Stomach (tissue), 9 donors: ENCODE results near the gene AKAP8L. TPM values are rescaled to one million over a fixed set of nuclear protein-coding genes. Genes with fewer than 3 reads are reported as not detected.
"Not testable (repeated sequence)": the region's sequence is repeated elsewhere in the genome, so short reads cannot be mapped to it uniquely, and the experiment has no call there.

Source experiments
- DNase-seq, 2 donors: peaks; one replicate each; pipeline versions ENCODE4 v3.0.0 to v3.0.0-alpha.2; 2013 to 2019
- H3K27ac ChIP-seq, 5 donors: fragments of 200-600 bp in 4 of 5; sonication (generic) in 4 of 5; one replicate each; pipeline ENCODE4 v1.5.1; 2013 to 2019; ENCODE audit warnings: mild to moderate bottlenecking in 1 of 5, moderate library complexity in 1 of 5
- H3K27me3 ChIP-seq, 3 donors: fragments of 200-600 bp; sonication (generic); one replicate each; pipeline ENCODE4 v1.5.1; 2017 to 2019; ENCODE audit warnings: mixed run types in 1 of 3
- H3K36me3 ChIP-seq, 4 donors: fragments of 200-600 bp; sonication (generic); 1 replicate in 3 of 4; 2 replicates in 1 of 4; pipeline ENCODE4 v1.5.1; 2016 to 2019
- H3K4me1 ChIP-seq, 4 donors: fragments of 200-600 bp; sonication (generic); one replicate each; pipeline ENCODE4 v1.5.1; 2016 to 2019
- H3K4me3 ChIP-seq, 4 donors: fragments of 200-600 bp; sonication (generic) in 3 of 4; one replicate each; pipeline ENCODE4 v1.5.1; 2016 to 2019; ENCODE audit warnings: mild to moderate bottlenecking in 1 of 4
- H3K9me3 ChIP-seq, 4 donors: fragments of 200-600 bp; sonication (generic); one replicate each; pipeline ENCODE4 v1.5.1; 2016 to 2019
- EP300 ChIP-seq: sonication (generic); formaldehyde crosslinking; IDR thresholded peaks from one replicate; pipeline ENCODE4 v1.6.1; 2017; ENCODE audit warnings: antibody characterized with exemption
- POLR2A ChIP-seq, 4 donors: fragments of 450-650 bp; IDR thresholded peaks; one replicate each; pipeline ENCODE4 v1.6.1; 2016; ENCODE audit warnings: antibody characterized with exemption in 4 of 4, control low read depth in 2 of 4, mild to moderate bottlenecking in 1 of 4, moderate library complexity in 1 of 4
- POLR2AphosphoS5 ChIP-seq, 3 donors: sonication (generic); formaldehyde crosslinking; IDR thresholded peaks; one replicate each; pipeline ENCODE4 v1.6.1; 2016; ENCODE audit warnings: antibody characterized with exemption in 3 of 3
- WGBS, 5 donors: extraction: QIAGEN DNeasy Blood & Tissue Kit in 3 of 5; methylation state at CpG; one replicate each; pipeline versions ENCODE4 v1.1.5 to v1.1.7; 2013 to 2018; 5-methylcytosine and 5-hydroxymethylcytosine counted together
- intact Hi-C: fragments of 100-400 bp; cut with DNase I; formaldehyde crosslinking; loops from one replicate; pipeline ENCODE4 v1.15.1; 2023; ENCODE audit warnings: low total_unique reads
- polyA plus RNA-seq, 3 donors: library from polyadenylated mRNA; stranded (reverse); fragments of 200-250 nt; gene quantifications; one replicate each; pipeline ENCODE4 v1.2.3, GENCODE V29; 2013
- total RNA-seq, 5 donors: library from RNA; depleted of rRNA; stranded (reverse); fragments of >200 nt; gene quantifications; one replicate each; pipeline versions ENCODE4 v1.1.0 to v1.2.3, GENCODE V29; 2014 to 2016
- TF ChIP-seq, protein P1 (sequence below), 7 experiments: fragments of 450-650 bp in 4 of 7; fragments of 200-600 bp in 3 of 7; sonication (generic) in 3 of 7; IDR thresholded peaks; one replicate each; pipeline ENCODE4 v1.5.1; 2016 to 2019; ENCODE audit warnings: antibody characterized with exemption in 7 of 7, control low read depth in 2 of 7, mild to moderate bottlenecking in 1 of 7
- donor health status: healthy with polysubstance abuse.
- donor health status: Bipolar disorder and iron deficiency.
- donor health status: healthy.

Gene AKAP8L
- total and polyA plus RNA-seq, 8 donors = 67.8 to 320 (median 91.6) TPM

DNA sequence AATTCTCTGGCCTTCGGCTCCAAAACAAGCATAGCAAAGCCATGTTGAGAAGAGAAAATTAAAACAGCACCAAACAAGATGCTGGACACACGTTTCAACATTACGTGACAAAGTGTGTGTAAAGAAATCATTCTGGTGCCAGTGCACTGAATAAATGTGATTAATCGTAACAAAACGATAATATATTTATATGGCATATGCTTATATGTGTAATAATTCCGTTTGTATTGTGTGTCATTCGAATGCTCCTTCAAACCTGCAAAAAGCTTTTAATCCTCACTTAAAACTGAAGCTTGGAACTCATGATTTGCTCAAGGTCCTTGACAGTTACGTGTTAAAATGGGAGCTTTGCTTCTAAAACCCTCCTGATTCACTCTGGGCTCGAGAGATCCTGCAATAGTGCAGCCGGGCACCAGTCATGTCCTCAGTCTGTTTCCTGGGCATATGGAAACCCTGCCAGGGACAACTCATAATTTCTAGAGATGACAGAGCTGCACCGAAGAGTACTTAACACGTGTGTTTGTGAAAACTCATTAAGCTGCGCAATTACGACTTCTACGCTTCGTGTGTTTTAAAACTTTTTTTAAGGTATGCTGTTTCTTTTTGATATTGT lies 731 bp upstream of the AKAP8L start:
- no peak for TF ChIP-seq POLR2A (IDR thresholded peaks at IDR 0.05)
- TF ChIP-seq POLR2AphosphoS5 (IDR thresholded peaks at IDR 0.05) = no peak
- TF ChIP-seq, protein P1, sequence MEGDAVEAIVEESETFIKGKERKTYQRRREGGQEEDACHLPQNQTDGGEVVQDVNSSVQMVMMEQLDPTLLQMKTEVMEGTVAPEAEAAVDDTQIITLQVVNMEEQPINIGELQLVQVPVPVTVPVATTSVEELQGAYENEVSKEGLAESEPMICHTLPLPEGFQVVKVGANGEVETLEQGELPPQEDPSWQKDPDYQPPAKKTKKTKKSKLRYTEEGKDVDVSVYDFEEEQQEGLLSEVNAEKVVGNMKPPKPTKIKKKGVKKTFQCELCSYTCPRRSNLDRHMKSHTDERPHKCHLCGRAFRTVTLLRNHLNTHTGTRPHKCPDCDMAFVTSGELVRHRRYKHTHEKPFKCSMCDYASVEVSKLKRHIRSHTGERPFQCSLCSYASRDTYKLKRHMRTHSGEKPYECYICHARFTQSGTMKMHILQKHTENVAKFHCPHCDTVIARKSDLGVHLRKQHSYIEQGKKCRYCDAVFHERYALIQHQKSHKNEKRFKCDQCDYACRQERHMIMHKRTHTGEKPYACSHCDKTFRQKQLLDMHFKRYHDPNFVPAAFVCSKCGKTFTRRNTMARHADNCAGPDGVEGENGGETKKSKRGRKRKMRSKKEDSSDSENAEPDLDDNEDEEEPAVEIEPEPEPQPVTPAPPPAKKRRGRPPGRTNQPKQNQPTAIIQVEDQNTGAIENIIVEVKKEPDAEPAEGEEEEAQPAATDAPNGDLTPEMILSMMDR (IDR thresholded peaks at IDR 0.05) = no peak
- TF ChIP-seq EP300 = no peak
- Histone ChIP-seq H3K9me3 (peaks cover 0 to 7% (median 0%) of the 10 kb centered on the region in 4 donors), H3K27me3 (no peaks in the 10 kb centered on the region), H3K27ac (peak overlapping the region in 4 of 5 donors; percentile 88 to 94 (median 92)), H3K4me1 (peaks cover 43 to 72% (median 65%) of the 10 kb centered on the region in 4 donors), H3K36me3 (peaks cover 22 to 39% (median 30%) of the 10 kb centered on the region in 4 donors), H3K4me3 (peak overlapping the region; percentile 80 to 99 (median 98))
- intact Hi-C loops = loop anchor here (5.0 kb wide), 1 partner anchor 42 kb away; the partner anchor contains the start of gene AKAP8
- no peak for DNase-seq
- 28 to 33% (median 29%) methylated on average over 16 of the region's 16 CpGs for WGBS, 5 donors

DNA sequence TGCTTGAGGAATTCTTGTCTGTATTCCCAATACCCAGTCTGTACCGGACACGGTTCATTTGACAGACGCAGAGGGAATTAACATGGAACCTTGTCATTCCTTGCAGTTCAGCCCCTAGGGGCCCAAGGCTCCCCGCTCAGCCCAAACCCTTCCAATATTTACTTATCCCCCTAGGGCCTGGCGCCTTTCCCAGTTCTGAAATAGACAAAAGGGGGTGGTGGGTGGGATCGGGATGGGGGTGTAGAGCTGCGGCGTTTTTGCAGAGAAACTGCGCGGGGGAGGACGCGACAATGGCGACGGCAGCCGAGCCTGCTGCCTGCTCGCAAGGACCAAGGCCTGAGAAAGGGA lies 583 bp downstream of the AKAP8L start:
- Histone ChIP-seq H3K36me3 (peaks cover 9 to 26% (median 16%) of the 10 kb centered on the region in 4 donors), H3K27me3 (no peaks in the 10 kb centered on the region), H3K27ac (peak overlapping the region; percentile 88 to 94 (median 92)), H3K4me1 (peaks cover 56 to 85% (median 78%) of the 10 kb centered on the region in 4 donors), H3K4me3 (peak overlapping the region; percentile 80 to 99 (median 98)), H3K9me3 (peaks cover 0 to 2% (median 0%) of the 10 kb centered on the region in 4 donors)
- WGBS, 5 donors = 1 to 3% (median 1%) methylated on average over 16 of the region's 16 CpGs
- intact Hi-C loops = loop anchor here (5.0 kb wide), 1 partner anchor 41 kb away; the partner anchor contains the start of gene AKAP8
- TF ChIP-seq POLR2A (IDR thresholded peaks at IDR 0.05) (no peak), EP300 (no peak), POLR2AphosphoS5 (IDR thresholded peaks at IDR 0.05) (no peak)
- TF ChIP-seq, protein P1 (IDR thresholded peaks at IDR 0.05) = no peak
- DNase-seq = peak in 1 of 2 donors; percentile 66

GRCh38 chr19:15417699-15418098 lies 1.1 kb downstream of the AKAP8L start:
- peak overlapping the region; percentile 80 to 99 (median 98) for H3K4me3 ChIP-seq
- TF ChIP-seq POLR2AphosphoS5 (IDR thresholded peaks at IDR 0.05) = no peak
- TF ChIP-seq, protein P1 (IDR thresholded peaks at IDR 0.05) = no peak
- no peak for TF ChIP-seq POLR2A (IDR thresholded peaks at IDR 0.05)
- TF ChIP-seq EP300 = no peak
- peak in 1 of 2 donors; percentile 63 for DNase-seq
- H3K36me3 ChIP-seq = peaks cover 4 to 21% (median 11%) of the 10 kb centered on the region in 4 donors
- peak overlapping the region; percentile 88 to 94 (median 92) for H3K27ac ChIP-seq
- no peaks in the 10 kb centered on the region for H3K9me3 ChIP-seq
- intact Hi-C loops = loop anchor here (5.0 kb wide), 1 partner anchor 40 kb away; the partner anchor contains the start of gene AKAP8
- no peaks in the 10 kb centered on the region for H3K27me3 ChIP-seq
- 2 to 7% (median 4%) methylated on average over 9 of the region's 9 CpGs for WGBS, 5 donors
- peaks cover 59 to 87% (median 82%) of the 10 kb centered on the region in 4 donors for H3K4me1 ChIP-seq

DNA sequence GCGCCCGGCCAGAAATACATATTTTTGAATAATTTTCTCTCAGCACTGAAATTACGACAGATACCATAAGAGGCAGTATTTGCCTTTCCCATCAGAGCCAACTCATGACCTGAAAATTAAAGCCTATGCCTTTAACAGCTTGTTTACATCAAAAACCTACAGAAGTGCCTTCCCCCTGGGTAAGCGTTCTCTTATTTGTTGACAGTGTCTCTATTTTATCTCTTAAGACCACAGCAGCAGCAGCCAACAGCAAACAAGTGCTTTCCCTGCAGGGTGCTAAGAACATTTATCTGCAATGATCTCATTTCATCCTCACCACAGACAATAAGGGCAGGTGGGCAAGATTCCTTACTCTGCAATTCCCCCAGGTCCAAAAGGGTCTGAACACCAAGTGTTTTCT lies 6.0 kb downstream of the AKAP8L start:
- peak overlapping the region in 3 of 5 donors; percentile 27 to 50 (median 41) for H3K27ac ChIP-seq
- no peak for TF ChIP-seq EP300
- H3K4me3 ChIP-seq = peak overlapping the region in 1 of 4 donors; percentile 9
- H3K27me3 ChIP-seq = no peaks in the 10 kb centered on the region
- DNase-seq = no peak
- WGBS, 5 donors = 53 to 64% (median 60%) methylated on average over 4 of the region's 4 CpGs
- intact Hi-C loops = no loop called here
- H3K4me1 ChIP-seq = peaks cover 54 to 97% (median 75%) of the 10 kb centered on the region in 4 donors
- peaks cover 12 to 41% (median 23%) of the 10 kb centered on the region in 4 donors for H3K36me3 ChIP-seq
- H3K9me3 ChIP-seq = no peaks in the 10 kb centered on the region

DNA sequence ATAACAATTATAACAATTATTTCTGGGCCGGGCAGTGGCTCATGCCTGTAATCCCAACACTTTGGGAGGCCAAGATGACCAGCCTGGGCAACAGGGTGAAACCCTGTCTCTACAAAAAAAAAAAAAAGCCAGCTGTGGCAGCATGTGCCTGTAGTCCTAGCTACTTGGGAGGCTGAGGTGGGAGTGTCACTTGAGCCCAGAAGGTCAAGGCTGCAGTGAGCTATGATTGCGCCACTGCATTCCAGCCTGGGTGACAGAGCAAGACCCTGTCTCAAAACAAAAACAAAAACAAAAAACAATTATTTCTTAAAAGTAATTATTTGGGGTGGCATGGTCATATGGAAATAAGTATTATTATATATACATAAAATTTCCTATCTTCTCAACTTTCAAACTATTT lies 7.4 kb downstream of the AKAP8L start:
- H3K4me3 ChIP-seq, DNase-seq, intact Hi-C loops, H3K27me3 ChIP-seq, H3K9me3 ChIP-seq: not testable (repeated sequence)
- Histone ChIP-seq H3K4me1 (peaks cover 47 to 97% (median 70%) of the 10 kb centered on the region in 4 donors), H3K27ac (peak overlapping the region in 2 of 5 donors; percentile 18 to 41), H3K36me3 (peaks cover 12 to 44% (median 27%) of the 10 kb centered on the region in 4 donors)
- 79 to 85% (median 80%) methylated on average over 2 of the region's 2 CpGs for WGBS, 5 donors
